H7 (cell line): ENCODE measurements around the gene UCN2. TPM values are rescaled to one million over a fixed set of nuclear protein-coding genes. Genes with fewer than 3 reads are reported as not detected.

Experiments
- DNase-seq: peaks from one replicate; pipeline ENCODE4 v3.0.0; 2012
- H3K27me3 ChIP-seq: 2 replicates; pipeline ENCODE4 v1.6.0; 2011; ENCODE audit warnings: mild to moderate bottlenecking, low read length; ENCODE audit not compliant: control insufficient read depth, insufficient read depth
- H3K36me3 ChIP-seq: replicated peaks from 2 replicates; pipeline ENCODE4 v1.5.1; 2011; ENCODE audit warnings: low read length; ENCODE audit not compliant: control insufficient read depth, insufficient read depth
- H3K4me3 ChIP-seq: 2 replicates; pipeline ENCODE4 v1.5.1; 2011; ENCODE audit warnings: low read depth, mild to moderate bottlenecking, control low read depth, low read length, moderate library complexity; ENCODE audit not compliant: insufficient read depth
- total RNA-seq: library from RNA; depleted of rRNA; stranded (reverse); fragments of >200 nt; shearing (Covaris generic); gene quantifications from 2 replicates; pipeline ENCODE4 v1.2.3, GENCODE V29; 2014; rRNA removed

UCN2 gene
- total RNA-seq, 1 experiment from 2014 or later = 0.69 TPM

DNA sequence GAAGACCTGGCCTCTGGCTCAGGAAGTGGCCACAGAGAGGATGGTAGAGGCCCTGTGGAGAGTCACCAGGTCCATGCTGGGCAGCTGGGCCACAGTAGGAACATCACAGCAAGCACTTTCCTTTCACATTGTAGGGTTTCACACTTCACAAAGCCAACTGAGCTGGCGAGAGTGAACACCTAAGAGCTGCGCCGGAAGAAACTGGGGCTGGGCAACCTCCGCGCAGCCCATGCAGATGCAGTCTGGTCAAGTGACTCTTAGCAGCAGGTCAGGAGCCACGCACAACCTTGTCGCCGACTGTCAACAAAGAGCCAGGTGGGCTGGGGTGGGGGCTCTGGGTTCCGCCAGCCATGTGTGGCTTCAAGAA is 44.3 kb downstream of the UCN2 start:
- H3K36me3 ChIP-seq = peaks cover 8% of the 10 kb centered on the region
- H3K4me3 ChIP-seq = no peak overlapping the region
- no peak for DNase-seq
- no peaks in the 10 kb centered on the region for H3K27me3 ChIP-seq

DNA sequence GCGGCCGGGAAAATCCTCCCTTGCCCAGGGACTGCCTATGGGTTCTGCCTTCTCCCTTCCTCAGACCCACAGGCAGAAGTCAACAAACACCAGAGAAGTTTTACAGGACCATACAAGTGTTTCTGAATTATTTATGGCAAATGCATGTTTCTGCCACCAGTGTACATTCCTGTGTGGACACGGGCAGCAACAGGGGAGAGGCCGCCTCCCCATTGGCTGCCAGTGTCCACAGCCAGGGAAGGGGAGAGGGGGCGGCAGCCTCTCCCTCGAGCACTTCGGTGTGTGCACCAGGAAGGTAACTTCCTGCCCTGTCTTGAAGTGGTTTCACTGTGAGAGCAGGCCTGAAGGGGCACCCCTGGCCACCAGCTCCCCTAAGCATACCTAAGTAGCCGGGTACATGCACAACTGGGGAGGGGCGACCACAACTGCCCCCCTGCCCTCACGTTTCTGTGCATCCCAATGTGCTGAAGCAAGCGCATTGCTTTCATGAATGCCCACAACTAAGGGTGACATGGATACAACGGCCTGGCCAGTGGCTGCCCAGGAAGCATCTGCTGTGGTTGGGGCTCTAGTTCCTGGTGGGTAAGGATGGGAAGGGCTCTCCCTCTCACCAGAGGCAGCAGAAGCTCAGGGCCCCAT is 44.8 kb downstream of the UCN2 start:
- H3K4me3 ChIP-seq = no peak overlapping the region
- H3K36me3 ChIP-seq = peaks cover 8% of the 10 kb centered on the region
- peak; percentile 26 for DNase-seq
- no peaks in the 10 kb centered on the region for H3K27me3 ChIP-seq

DNA sequence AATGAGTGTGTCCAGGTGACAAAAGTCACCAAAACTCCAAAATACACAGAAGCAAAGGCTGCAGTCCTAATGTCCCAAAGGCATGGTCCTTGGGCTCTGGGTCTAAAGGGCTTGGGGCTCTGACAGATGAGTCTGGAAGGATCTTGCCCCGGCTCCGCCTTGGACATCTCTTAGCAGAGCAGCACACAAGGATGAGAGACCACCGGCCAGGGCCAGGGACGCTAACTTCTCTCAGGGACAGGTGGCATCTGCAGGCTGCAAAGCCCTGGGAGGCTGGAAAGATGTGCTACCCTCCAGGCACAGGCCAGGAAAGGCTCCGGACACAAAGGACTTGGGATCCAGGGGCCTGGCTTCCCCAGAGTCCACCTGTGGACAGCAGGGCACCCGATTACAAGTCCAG is 45.5 kb downstream of the UCN2 start:
- peaks cover 5% of the 10 kb centered on the region for H3K36me3 ChIP-seq
- no peak overlapping the region for H3K4me3 ChIP-seq
- no peak for DNase-seq
- no peaks in the 10 kb centered on the region for H3K27me3 ChIP-seq

DNA sequence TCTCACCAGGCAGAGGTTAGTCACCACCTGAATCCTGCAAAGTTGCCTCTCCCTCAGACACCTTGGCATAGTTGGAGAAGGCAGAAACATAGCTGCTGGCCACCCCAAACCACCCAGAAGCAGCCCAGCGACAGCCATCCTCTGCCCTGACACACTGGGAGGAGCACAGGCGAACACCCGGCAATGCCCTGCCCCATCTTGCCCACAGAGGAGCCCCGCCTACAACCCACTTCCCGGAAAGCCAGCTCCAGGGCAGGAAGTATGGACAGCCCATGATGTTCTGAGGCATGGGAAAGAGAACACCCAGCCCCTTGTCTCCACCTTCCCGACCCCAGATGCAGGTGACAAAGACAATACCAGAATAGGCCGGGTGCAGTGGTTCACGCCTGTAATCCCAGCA is 47.0 kb downstream of the UCN2 start:
- no peak for DNase-seq
- Histone ChIP-seq H3K4me3 (no peak overlapping the region), H3K36me3 (peaks cover 5% of the 10 kb centered on the region), H3K27me3 (no peaks in the 10 kb centered on the region)

DNA sequence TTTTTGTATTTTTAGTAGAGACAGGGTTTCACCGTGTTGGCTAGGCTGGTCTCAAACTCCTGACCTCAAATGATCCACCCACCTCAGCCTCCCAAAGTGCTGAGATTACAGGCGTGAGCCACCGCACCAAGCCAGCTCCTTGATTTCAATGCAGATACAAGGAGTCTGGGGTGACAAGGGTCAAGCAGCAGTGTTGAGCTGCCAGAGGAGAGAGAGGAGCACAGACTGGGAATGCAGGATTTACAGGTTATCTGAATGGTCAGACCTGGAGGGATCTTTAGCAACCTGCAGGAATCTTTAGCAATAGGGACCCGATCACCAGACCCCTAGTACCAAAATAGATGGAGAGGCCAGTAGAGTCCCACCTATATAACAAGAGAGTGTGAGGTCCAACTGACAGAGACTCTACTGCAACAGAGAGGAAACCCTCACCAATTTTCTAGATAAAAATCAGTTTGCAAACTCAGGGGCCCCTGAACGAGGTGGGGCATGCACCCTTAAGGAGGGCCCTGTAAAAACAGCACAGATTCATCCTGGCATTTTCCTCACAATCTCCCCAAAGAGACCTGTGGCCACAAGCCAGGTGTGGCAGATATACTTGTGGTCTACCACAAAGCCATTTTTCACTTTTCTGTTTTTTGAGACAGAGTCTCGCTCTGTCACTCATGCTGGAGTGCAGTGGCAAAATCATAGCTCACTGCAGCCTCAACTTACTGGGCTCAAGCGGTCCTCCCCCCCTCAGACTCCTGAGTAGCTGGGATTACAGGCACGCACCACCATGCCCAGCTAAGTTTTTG is 49.0 kb downstream of the UCN2 start:
- no peak for DNase-seq
- H3K4me3 ChIP-seq = no peak overlapping the region
- no peaks in the 10 kb centered on the region for H3K27me3 ChIP-seq
- H3K36me3 ChIP-seq = peaks cover 4% of the 10 kb centered on the region

Other genes with a start within 250 kb of the UCN2 start
- gene SPINK8, start 230.1 kb downstream of the UCN2 start, total RNA-seq = not detected in 2 replicates
- gene FBXW12, start 191.6 kb downstream of the UCN2 start, total RNA-seq = 0.07 and 0.67 TPM in 2 replicates
- gene PLXNB1, start 133.7 kb downstream of the UCN2 start, total RNA-seq = 46.5 and 65.7 TPM in 2 replicates
- 51.4 and 59.1 TPM in 2 replicates for gene CCDC51, start 123.7 kb downstream of the UCN2 start, total RNA-seq
- gene TMA7, start 123.5 kb downstream of the UCN2 start, total RNA-seq = 222 and 264 TPM in 2 replicates
- gene ATRIP, start 117.0 kb downstream of the UCN2 start, total RNA-seq = 13.4 and 18.5 TPM in 2 replicates
- gene SHISA5, start 59.6 kb downstream of the UCN2 start, total RNA-seq = 195 and 200 TPM in 2 replicates
- gene PFKFB4, start 7.0 kb downstream of the UCN2 start, total RNA-seq = 11.4 and 22.0 TPM in 2 replicates
- 19.4 and 29.4 TPM in 2 replicates for gene COL7A1, start 31.5 kb upstream of the UCN2 start, total RNA-seq
- gene UQCRC1, start 45.9 kb upstream of the UCN2 start, total RNA-seq = 492 and 610 TPM in 2 replicates
- gene TMEM89, start 58.0 kb upstream of the UCN2 start, total RNA-seq = 0.78 TPM in 1 of 2 replicates, not detected in the other
- gene SLC26A6, start 71.7 kb upstream of the UCN2 start, total RNA-seq = 70.5 and 76.0 TPM in 2 replicates
- gene CELSR3, start 99.1 kb upstream of the UCN2 start, total RNA-seq = 14.3 and 18.7 TPM in 2 replicates
- gene NCKIPSD, start 122.1 kb upstream of the UCN2 start, total RNA-seq = 43.8 and 48.8 TPM in 2 replicates
- 93.8 and 107 TPM in 2 replicates for gene IP6K2, start 153.4 kb upstream of the UCN2 start, total RNA-seq